ENCODE results near the gene OXLD1.

The OXLD1 gene

DNA sequence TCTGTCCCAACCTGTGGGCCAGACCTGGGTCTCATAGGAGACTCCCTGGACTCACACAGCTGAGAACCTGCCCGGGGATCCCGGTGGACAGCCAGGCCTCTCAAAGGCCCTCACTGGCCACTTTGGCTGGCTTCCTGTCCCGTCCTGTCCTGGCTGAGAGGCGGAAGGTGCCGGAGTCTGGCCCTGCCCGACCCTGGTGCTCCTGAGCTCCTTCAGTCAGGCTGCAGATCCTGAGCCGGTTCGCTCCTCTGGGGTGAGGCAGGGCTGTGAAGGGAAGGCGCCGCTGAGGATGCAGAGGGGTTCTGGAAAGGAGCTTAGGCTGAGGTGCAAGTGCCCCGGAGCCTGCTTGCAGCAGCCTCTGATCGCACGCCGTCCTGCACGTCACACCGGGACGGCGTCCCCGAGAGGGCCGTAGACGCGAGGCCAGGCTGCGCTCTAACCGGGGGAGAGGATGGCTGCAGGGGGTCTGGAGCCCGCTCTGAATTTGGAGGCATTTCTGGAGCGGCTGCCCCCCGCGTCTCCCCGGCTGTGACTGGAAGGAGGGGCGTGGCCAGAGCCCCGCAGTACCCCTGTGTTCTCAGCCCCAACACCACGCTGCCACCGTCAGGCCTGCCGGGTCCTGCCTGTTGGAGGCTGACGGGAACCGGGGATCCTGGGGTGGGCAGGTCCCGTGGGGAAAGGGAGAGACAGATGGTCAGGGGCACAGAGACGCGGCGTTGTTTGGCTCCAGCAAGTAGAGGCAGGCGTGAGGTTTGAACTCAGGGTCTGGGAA, 21.6 kb upstream of the OXLD1 start:
- peaks cover 15% of the 10 kb centered on the region for H3K4me1 ChIP-seq (ENCODE audit: insufficient read depth, low read length)
- H3K27me3 ChIP-seq (ENCODE audit: control insufficient read depth in 1 of 2, insufficient read depth in 2 of 2, low read length in 2 of 2), result no peaks in the 10 kb centered on the region
- peaks cover 47% of the 10 kb centered on the region for H3K36me3 ChIP-seq (ENCODE audit: insufficient read depth, low read length)
- no peak overlapping the region for H3K9ac ChIP-seq (ENCODE audit: low read length)
- no peak overlapping the region for H3K4me3 ChIP-seq (ENCODE audit: low read depth in 1 of 2, low read length in 2 of 2)
- no peak overlapping the region for H3K27ac ChIP-seq (ENCODE audit: low read depth, low read length)
- H3K9me3 ChIP-seq (ENCODE audit: low read length), result no peaks in the 10 kb centered on the region

DNA sequence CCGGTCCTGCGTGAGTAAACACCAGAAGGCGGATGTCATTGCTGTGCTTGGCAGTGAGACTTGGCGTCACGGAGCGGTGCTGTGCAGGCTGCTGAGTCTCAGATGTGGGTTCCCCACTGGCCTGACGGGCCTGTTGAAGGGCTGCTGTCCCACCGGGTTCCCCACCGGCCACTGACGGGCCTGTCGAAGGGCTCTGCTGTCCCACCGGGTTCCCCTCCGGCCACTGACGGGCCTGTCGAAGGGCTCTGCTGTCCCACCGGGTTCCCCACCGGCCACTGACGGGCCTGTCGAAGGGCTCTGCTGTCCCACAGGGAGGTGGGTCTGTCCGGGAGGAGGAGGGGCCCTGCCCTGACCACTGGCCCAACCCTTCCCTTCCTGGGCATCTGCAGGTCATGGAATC, 20.2 kb upstream of the OXLD1 start:
- Histone ChIP-seq H3K27me3 (ENCODE audit: control insufficient read depth in 1 of 2, insufficient read depth in 2 of 2, low read length in 2 of 2) (no peaks in the 10 kb centered on the region), H3K36me3 (ENCODE audit: insufficient read depth, low read length) (peaks cover 38% of the 10 kb centered on the region)

DNA sequence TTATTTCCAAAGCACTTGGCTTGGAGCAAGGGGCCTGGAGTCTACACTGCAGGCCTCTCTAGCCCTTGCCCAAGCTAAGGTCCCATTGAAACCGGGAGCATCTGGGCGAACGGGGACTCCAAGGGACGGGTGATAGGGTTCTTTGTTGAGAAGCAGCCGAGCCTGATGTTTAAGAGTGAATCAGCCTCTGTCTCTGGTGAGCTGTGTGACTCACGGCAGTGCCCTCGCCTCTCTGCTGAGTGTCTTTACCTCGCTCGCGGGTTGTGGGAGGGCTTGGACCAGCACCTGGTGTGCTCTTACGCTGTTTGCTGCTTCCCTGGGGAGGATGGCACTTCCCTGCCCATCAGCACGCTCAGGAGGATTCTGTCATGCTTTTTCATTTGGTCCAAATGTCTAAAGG, 18.7 kb upstream of the OXLD1 start:
- no peak overlapping the region for H3K27ac ChIP-seq (ENCODE audit: low read depth, low read length)
- H3K27me3 ChIP-seq (ENCODE audit: control insufficient read depth in 1 of 2, insufficient read depth in 2 of 2, low read length in 2 of 2), result no peaks in the 10 kb centered on the region
- no peaks in the 10 kb centered on the region for H3K9me3 ChIP-seq (ENCODE audit: low read length)
- peaks cover 34% of the 10 kb centered on the region for H3K36me3 ChIP-seq (ENCODE audit: insufficient read depth, low read length)
- H3K4me3 ChIP-seq (ENCODE audit: low read depth in 1 of 2, low read length in 2 of 2), result peak overlapping the region in 1 of 2 donors; percentile 82
- H3K4me1 ChIP-seq (ENCODE audit: insufficient read depth, low read length), result peaks cover 22% of the 10 kb centered on the region
- peak overlapping the region; percentile 51 for H3K9ac ChIP-seq (ENCODE audit: low read length)

More for the DNA sequence above, 20.2 kb upstream of the OXLD1 start:
- Histone ChIP-seq H3K4me1 (ENCODE audit: insufficient read depth, low read length) (peaks cover 22% of the 10 kb centered on the region), H3K9ac (ENCODE audit: low read length) (no peak overlapping the region), H3K4me3 (ENCODE audit: low read depth in 1 of 2, low read length in 2 of 2) (no peak overlapping the region), H3K9me3 (ENCODE audit: low read length) (no peaks in the 10 kb centered on the region), H3K27ac (ENCODE audit: low read depth, low read length) (no peak overlapping the region)

DNA sequence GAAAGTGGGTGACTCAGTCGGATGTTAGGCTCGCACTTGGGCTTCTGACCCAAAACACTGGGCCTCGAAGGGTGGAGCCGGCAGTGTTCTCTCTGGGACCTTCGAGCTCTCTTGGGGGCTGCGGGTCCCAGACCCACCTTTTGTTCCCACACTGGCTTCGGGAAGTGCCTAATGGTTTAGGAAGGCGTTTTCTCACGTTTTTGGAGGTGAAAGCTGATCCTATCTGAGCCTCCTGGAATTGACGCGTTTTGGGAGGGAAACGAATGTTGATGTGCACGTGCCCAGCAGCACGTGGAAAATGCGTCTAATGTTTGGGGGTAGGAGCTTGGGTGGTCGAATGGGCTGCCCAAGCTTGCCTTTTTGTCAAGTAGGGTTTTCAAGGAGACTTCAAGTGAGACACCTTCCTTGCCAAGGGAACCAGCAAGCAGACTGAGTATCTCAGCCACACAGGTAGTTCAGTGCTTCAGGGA, 18.1 kb upstream of the OXLD1 start:
- peaks cover 34% of the 10 kb centered on the region for H3K36me3 ChIP-seq (ENCODE audit: insufficient read depth, low read length)
- peak overlapping the region; percentile 55 for H3K27ac ChIP-seq (ENCODE audit: low read depth, low read length)
- peak overlapping the region; percentile 82 to 86 for H3K4me3 ChIP-seq (ENCODE audit: low read depth in 1 of 2, low read length in 2 of 2)

DNA sequence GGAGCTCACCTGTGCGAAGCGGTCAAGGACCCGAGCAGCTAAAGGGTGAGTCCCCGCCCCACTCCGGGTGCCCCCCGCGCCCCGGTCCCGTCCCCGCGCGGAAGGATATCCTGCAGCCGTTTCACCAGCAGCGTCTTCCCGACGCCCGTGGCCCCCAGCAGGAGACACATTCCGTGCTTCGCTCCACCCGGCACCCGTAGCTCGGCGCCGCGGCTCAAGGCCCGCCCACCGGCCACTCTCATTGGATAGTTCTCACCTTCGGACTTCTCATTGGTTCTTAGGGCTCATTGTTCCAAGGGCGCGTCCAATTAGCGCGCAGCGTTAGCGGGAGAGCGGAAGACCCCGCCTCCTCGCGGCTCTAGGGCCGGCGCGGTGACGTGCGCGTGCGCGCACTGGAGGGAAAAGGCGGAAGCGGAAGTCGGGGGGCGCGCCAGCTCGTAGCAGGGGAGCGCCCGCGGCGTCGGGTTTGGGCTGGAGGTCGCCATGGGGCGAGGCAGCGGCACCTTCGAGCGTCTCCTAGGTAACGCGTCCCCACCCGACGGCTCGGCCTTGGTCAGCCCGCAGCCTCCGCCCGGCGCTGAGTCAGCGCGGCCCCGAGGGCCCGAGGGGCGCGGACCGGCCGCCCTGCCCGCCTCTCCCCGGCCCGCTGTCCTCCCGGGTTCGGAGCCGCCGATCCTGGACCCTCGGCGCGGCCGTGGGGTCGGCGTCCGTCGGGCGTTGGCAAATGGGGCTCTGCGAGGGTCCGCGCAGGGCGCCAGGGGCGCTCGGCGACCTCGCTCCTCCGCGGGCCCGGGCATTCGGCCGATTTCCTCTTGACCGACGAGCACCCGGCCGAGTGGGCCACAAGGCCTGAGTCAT, 17.4 kb upstream of the OXLD1 start, which contains the start of the genes ARL16 and HGS:
Gene ARL16 (minus strand): TSS at position 214 of the 858 bp plus-strand sequence. CDS start 44 bp downstream, at position 170.
Gene HGS (plus strand): TSS at position 428 of the 858 bp plus-strand sequence. CDS start 56 bp downstream, at position 484.
- Histone ChIP-seq H3K4me3 (ENCODE audit: low read depth in 1 of 2, low read length in 2 of 2) (peak within 1 kb of the TSS; percentile 82 to 86), H3K9ac (ENCODE audit: low read length) (peak within 1 kb of the TSS; percentile 51), H3K27ac (ENCODE audit: low read depth, low read length) (peak within 1 kb of the TSS; percentile 81), H3K4me1 (ENCODE audit: insufficient read depth, low read length) (peaks cover 22% of the 10 kb centered on the region), H3K36me3 (ENCODE audit: insufficient read depth, low read length) (peaks cover 30% of the 10 kb centered on the region), H3K9me3 (ENCODE audit: low read length) (no peaks in the 10 kb centered on the region), H3K27me3 (ENCODE audit: control insufficient read depth in 1 of 2, insufficient read depth in 2 of 2, low read length in 2 of 2) (no peaks in the 10 kb centered on the region)

More for the DNA sequence above, 18.1 kb upstream of the OXLD1 start:
- Histone ChIP-seq H3K4me1 (ENCODE audit: insufficient read depth, low read length) (peaks cover 22% of the 10 kb centered on the region), H3K9me3 (ENCODE audit: low read length) (no peaks in the 10 kb centered on the region), H3K27me3 (ENCODE audit: control insufficient read depth in 1 of 2, insufficient read depth in 2 of 2, low read length in 2 of 2) (no peaks in the 10 kb centered on the region), H3K9ac (ENCODE audit: low read length) (peak overlapping the region; percentile 51)

DNA sequence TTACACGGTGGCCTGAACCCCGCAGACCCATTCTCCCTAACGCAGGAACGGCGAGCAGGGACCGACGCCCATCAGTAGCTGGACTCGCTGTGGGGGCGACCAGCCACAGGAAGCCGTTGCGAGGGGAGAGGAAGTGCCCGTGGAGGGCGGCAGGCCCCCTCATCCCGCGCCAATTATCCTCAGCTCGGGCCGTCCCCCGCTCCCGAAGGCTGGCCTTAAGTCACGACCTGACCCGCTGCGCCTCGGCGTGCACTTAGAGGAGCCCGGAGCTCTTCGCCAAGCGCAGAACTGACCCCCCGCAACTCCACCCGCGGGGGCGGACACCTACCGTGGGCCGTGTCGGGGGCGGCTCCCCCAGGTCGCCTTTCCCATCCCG, 16.8 kb upstream of the OXLD1 start:
- H3K4me3 ChIP-seq (ENCODE audit: low read depth in 1 of 2, low read length in 2 of 2), result peak overlapping the region; percentile 82 to 84
- no peaks in the 10 kb centered on the region for H3K9me3 ChIP-seq (ENCODE audit: low read length)
- H3K9ac ChIP-seq (ENCODE audit: low read length), result peak overlapping the region; percentile 24
- peaks cover 22% of the 10 kb centered on the region for H3K4me1 ChIP-seq (ENCODE audit: insufficient read depth, low read length)
- H3K36me3 ChIP-seq (ENCODE audit: insufficient read depth, low read length), result peaks cover 25% of the 10 kb centered on the region
- peak overlapping the region; percentile 81 for H3K27ac ChIP-seq (ENCODE audit: low read depth, low read length)
- no peaks in the 10 kb centered on the region for H3K27me3 ChIP-seq (ENCODE audit: control insufficient read depth in 1 of 2, insufficient read depth in 2 of 2, low read length in 2 of 2)

DNA sequence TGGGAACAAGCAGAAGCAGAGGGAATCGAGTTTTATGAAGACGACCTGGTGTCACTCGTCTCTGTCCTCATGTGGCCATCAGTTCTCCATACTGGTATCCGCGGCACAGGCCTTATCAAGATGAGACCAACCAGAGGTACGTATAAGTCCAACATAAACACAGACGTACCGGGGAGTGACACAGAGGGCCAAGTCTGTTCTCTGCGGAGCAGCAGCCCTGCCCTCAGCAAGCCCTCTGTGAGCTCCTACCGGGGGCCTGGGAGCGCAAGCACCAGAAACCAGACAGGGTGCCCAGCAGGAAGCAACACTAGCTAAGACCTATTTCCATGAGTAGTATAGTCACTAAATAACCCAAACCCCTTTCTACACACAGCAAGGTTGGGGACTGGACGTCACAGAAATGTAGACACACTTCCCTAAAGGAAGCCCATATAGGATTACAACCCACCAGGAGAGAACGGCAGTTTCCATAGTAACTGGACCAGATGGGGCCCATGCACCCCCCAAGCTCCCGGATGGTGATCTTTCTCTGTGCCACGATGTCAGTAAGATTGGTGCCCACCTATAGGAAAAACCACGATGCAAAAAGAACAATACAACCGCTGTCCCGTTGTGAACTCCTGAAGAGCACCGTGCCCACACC, 16.3 kb upstream of the OXLD1 start:
- Histone ChIP-seq H3K9ac (ENCODE audit: low read length) (peak overlapping the region; percentile 24), H3K4me1 (ENCODE audit: insufficient read depth, low read length) (peaks cover 22% of the 10 kb centered on the region), H3K27ac (ENCODE audit: low read depth, low read length) (peak overlapping the region; percentile 81)

DNA sequence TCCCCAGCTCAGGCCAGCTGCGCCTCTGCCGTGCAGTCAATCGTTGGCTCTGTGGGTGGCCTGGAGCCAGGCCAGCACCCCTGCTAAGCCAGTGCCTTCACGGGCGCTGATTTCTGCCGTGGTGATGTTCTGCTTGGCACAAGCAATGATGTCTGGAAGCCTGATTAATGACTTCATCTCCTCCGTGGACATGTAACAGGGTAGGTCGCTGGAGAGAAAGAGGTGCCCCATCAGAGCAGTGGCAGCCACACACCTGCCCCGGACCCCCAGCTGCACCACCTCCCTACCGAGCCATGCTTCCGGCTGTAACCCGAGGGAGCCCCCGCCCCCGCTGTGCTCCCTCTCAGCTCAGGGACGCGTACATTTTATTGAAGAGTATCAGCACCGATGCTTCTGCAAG, 15.3 kb upstream of the OXLD1 start:
- Histone ChIP-seq H3K4me1 (ENCODE audit: insufficient read depth, low read length) (peaks cover 22% of the 10 kb centered on the region), H3K27ac (ENCODE audit: low read depth, low read length) (no peak overlapping the region), H3K27me3 (ENCODE audit: control insufficient read depth in 1 of 2, insufficient read depth in 2 of 2, low read length in 2 of 2) (no peaks in the 10 kb centered on the region), H3K9ac (ENCODE audit: low read length) (no peak overlapping the region), H3K36me3 (ENCODE audit: insufficient read depth, low read length) (peaks cover 12% of the 10 kb centered on the region), H3K9me3 (ENCODE audit: low read length) (no peaks in the 10 kb centered on the region), H3K4me3 (ENCODE audit: low read depth in 1 of 2, low read length in 2 of 2) (no peak overlapping the region)

More for the DNA sequence above, 16.3 kb upstream of the OXLD1 start:
- peaks cover 23% of the 10 kb centered on the region for H3K36me3 ChIP-seq (ENCODE audit: insufficient read depth, low read length)
- H3K9me3 ChIP-seq (ENCODE audit: low read length), result no peaks in the 10 kb centered on the region
- peak overlapping the region; percentile 82 to 84 for H3K4me3 ChIP-seq (ENCODE audit: low read depth in 1 of 2, low read length in 2 of 2)
- H3K27me3 ChIP-seq (ENCODE audit: control insufficient read depth in 1 of 2, insufficient read depth in 2 of 2, low read length in 2 of 2), result no peaks in the 10 kb centered on the region

DNA sequence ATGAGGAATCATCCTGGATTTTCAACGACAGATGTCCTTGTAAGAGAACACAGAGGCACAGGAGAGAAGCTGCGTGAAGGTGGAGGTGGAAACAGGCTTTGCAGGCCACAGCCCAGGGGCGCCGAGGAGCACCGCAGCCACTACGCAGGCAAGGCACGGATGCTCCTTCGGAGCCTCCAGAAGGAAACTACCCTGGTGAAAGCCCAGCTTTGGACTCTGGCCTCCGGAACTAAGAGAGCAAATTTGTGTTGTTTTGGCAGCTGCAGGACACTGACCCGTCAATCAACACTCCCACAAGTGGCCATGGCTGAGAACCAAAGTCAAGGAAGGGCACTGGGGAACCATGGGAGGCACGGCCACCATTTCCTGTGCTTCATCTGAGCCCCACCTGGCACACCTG, 13.7 kb upstream of the OXLD1 start:
- no peak overlapping the region for H3K9ac ChIP-seq (ENCODE audit: low read length)
- no peaks in the 10 kb centered on the region for H3K9me3 ChIP-seq (ENCODE audit: low read length)
- H3K27me3 ChIP-seq (ENCODE audit: control insufficient read depth in 1 of 2, insufficient read depth in 2 of 2, low read length in 2 of 2), result no peaks in the 10 kb centered on the region
- H3K4me1 ChIP-seq (ENCODE audit: insufficient read depth, low read length), result peaks cover 15% of the 10 kb centered on the region
- no peak overlapping the region for H3K27ac ChIP-seq (ENCODE audit: low read depth, low read length)
- H3K36me3 ChIP-seq (ENCODE audit: insufficient read depth, low read length), result no peaks in the 10 kb centered on the region
- H3K4me3 ChIP-seq (ENCODE audit: low read depth in 1 of 2, low read length in 2 of 2), result no peak overlapping the region

DNA sequence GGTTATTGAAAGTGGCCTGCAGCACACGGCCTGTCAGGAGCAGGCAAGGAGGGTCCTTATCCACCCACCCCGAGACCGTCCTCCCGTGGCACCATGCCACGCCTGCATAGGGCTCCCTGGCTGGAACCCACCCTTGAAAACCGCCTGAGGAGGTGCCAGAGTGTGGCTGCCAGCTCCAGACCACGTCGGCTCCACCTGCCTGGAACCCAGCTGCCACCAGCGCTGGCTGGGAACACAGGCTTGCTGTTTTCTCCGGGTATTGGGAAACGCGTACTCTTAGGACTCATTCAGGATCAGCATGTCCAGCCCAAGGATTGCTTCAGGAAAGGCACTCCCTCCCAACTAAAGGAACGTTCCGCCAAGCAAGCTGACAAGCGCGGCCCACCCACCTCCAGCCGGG, 10.5 kb upstream of the OXLD1 start:
- H3K4me1 ChIP-seq (ENCODE audit: insufficient read depth, low read length), result no peaks in the 10 kb centered on the region
- H3K4me3 ChIP-seq (ENCODE audit: low read depth in 1 of 2, low read length in 2 of 2), result no peak overlapping the region
- no peaks in the 10 kb centered on the region for H3K9me3 ChIP-seq (ENCODE audit: low read length)
- H3K36me3 ChIP-seq (ENCODE audit: insufficient read depth, low read length), result peaks cover 12% of the 10 kb centered on the region
- H3K27me3 ChIP-seq (ENCODE audit: control insufficient read depth in 1 of 2, insufficient read depth in 2 of 2, low read length in 2 of 2), result no peaks in the 10 kb centered on the region
- H3K9ac ChIP-seq (ENCODE audit: low read length), result no peak overlapping the region
- no peak overlapping the region for H3K27ac ChIP-seq (ENCODE audit: low read depth, low read length)
